Right kidney (tissue), 9 donors: Measurements from ENCODE around the gene TM7SF3.
"Not testable (repeated sequence)": the region's sequence is repeated elsewhere in the genome, so short reads cannot be mapped to it uniquely, and the experiment has no call there.

Source experiments
- DNase-seq: peaks from one replicate; pipeline ENCODE4 v3.0.0-alpha.2; 2016
- long read RNA-seq, 8 donors: transcript quantifications; one replicate each; lab custom pipeline, GENCODE V29; 2026

TM7SF3 gene, protein sequence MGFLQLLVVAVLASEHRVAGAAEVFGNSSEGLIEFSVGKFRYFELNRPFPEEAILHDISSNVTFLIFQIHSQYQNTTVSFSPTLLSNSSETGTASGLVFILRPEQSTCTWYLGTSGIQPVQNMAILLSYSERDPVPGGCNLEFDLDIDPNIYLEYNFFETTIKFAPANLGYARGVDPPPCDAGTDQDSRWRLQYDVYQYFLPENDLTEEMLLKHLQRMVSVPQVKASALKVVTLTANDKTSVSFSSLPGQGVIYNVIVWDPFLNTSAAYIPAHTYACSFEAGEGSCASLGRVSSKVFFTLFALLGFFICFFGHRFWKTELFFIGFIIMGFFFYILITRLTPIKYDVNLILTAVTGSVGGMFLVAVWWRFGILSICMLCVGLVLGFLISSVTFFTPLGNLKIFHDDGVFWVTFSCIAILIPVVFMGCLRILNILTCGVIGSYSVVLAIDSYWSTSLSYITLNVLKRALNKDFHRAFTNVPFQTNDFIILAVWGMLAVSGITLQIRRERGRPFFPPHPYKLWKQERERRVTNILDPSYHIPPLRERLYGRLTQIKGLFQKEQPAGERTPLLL
- long read RNA-seq, donor 1, transcript TM7SF3-201 (12 exons, 2,709 nt), result major isoform, 8 of 17 reads
- long read RNA-seq, donor 1, partial matches to known transcripts, result 5 of 17 reads
- long read RNA-seq, donor 1, other reads (novel, unspliced or antisense), result 0 of 17 reads
- long read RNA-seq, donor 2, transcript TM7SF3-201 (12 exons, 2,709 nt), result major isoform, 13 of 22 reads
- long read RNA-seq, donor 2, partial matches to known transcripts, result 9 of 22 reads
- long read RNA-seq, donor 2, other reads (novel, unspliced or antisense), result 0 of 22 reads
- long read RNA-seq, donor 3, partial matches to known transcripts, result 0 of 4 reads
- long read RNA-seq, donor 3, other reads (novel, unspliced or antisense), result 0 of 4 reads
- long read RNA-seq, donor 4, transcript TM7SF3-201 (12 exons, 2,709 nt), result major isoform, 9 of 10 reads
- long read RNA-seq, donor 4, partial matches to known transcripts, result 0 of 10 reads
- long read RNA-seq, donor 4, other reads (novel, unspliced or antisense), result 0 of 10 reads
- long read RNA-seq, donor 5, transcript TM7SF3-201 (12 exons, 2,709 nt), result major isoform, 5 of 14 reads
- long read RNA-seq, donor 5, partial matches to known transcripts, result 9 of 14 reads
- long read RNA-seq, donor 5, other reads (novel, unspliced or antisense), result 0 of 14 reads
- long read RNA-seq, donor 6, partial matches to known transcripts, result 6 of 11 reads
- long read RNA-seq, donor 6, other reads (novel, unspliced or antisense), result 0 of 11 reads
- long read RNA-seq, donor 7, transcript TM7SF3-201 (12 exons, 2,709 nt), result major isoform, 11 of 103 reads
- long read RNA-seq, donor 7, partial matches to known transcripts, result 50 of 103 reads
- long read RNA-seq, donor 7, other reads (novel, unspliced or antisense), result 40 of 103 reads
- long read RNA-seq, donor 8, transcript TM7SF3-201 (12 exons, 2,709 nt), result major isoform, 11 of 11 reads
- long read RNA-seq, donor 8, partial matches to known transcripts, result 0 of 11 reads
- long read RNA-seq, donor 8, other reads (novel, unspliced or antisense), result 0 of 11 reads

DNA sequence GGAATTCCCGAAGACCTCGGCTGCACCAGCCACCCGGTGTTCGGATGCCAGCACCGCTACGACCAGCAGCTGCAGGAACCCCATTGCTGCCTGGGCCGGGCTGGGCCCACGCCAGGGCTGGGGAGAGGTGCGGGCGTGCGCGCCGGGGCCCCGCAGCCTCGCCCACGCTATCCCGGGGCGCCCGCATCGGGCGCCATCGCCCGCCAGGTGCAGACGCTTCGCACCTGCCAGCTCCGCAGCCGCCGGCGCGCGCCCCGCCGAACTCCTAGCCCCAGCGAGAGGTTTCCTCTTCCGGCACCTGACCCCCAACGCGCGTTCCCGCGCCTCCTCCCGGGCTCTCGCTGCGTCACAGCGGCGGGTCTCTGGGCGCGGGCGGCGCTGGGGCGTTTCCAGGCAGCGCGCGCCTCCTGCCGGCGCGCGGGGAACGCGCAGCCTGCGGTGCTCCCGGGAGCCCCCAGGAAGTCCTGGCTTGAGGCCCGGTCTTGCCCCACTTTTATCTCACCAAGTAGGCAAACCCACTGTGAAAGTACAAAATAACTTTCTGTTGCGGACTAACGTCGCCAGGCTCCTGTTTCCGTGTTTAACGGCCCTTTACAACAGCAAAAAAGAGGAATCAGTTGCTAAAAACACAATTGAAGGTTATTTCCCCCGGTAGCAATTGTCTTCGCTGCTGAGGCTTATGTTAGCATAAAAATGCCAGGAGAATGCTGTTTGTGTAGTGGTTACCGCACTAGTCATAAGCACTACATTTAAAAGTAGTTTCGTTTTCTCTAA, at the start of gene TM7SF3:
TM7SF3 (minus strand) TSS at position 300 of the 774 bp plus-strand sequence; CDS start at position 84, 216 bp downstream.
- peak; percentile 91 for DNase-seq

- DNase-seq, result no peak
Observed at GRCh38 chr12:27063250-27063851, 49.2 kb upstream of the TM7SF3 start.

DNA sequence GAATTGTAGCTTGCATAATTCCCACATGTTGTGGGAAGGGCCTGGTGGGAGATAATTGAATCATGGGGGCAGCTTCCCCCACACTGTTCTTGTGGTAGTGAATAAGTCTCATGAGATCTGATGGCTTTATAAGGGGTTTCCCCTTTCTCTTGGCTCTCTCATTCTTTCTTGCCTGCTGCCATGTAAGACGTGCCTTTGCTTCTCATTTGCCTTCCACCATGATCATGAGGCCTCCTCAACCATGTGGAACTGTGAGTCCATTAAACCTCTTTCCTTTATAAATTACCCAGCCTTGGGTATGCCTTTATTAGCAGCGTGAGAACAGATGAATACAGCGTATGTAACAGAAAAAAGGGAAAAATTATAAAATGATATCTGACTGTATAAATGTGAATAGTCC, 47.1 kb upstream of the TM7SF3 start:
- no peak for DNase-seq

DNA sequence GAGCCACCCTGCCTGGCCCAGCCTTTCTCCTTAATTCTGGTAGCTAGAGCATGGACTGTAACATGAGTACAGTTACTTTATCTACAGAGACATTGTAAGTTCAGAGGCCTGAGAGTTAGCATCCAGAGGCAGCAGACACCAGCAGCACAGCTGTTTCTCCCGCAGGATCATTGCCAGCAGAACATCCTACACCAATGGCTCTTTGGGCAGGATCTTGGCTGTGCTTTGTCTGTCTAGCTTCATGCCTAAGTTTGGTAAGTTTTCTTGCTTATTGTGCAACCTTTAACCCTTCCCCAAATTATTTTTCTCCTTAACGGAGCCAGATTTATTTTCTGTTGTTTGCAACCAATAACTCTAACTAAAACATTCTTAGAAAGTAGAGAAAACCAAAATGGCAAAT, 46.6 kb upstream of the TM7SF3 start:
- DNase-seq, result no peak

GRCh38 chr12:27057543-27057942, 43.4 kb upstream of the TM7SF3 start:
- DNase-seq, result no peak

DNA sequence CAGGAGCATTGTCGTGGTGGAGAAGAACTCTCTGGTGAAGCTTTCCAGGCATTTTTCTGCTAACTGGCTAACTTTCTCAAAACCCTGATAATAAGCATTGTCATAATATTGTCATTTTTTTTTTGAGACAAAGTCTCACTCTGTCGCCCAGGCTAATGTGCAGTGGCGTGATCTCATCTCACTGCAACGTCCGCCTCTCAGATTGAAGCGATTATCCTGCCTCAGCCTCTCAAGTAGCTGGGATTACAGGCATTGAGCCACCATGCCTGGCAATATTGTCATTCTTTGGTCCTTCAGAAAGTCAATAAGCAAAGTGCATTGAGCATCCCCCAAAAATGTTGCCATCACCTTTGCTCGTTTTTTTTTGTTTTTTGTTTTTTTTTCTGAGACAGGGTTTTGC, 41.8 kb upstream of the TM7SF3 start:
- DNase-seq, result no peak

- DNase-seq, result no peak
Observed at GRCh38 chr12:27052742-27053141, 38.6 kb upstream of the TM7SF3 start.

GRCh38 chr12:27052176-27052575, 38.0 kb upstream of the TM7SF3 start:
- DNase-seq, result no peak

- DNase-seq, result no peak
Observed at GRCh38 chr12:27048822-27049752, 34.9 kb upstream of the TM7SF3 start.

DNA sequence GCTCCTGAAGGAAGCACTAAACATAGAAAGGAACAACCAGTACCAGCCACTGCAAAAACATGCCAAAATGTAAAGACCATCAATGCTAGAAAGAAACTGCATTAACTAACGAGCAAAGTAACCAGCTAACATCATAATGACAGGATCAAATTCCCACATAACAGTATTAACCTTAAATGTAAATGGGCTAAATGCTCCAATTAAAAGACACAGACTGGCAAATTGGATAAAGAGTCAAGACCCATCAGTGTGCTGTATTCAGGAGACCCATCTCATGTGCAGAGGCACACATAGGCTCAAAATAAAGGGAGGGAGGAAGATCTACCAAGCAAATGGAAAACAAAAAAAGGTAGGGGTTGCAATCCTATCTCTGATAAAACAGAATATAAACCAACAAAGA, 27.8 kb upstream of the TM7SF3 start:
- DNase-seq, result not testable (repeated sequence)

DNA sequence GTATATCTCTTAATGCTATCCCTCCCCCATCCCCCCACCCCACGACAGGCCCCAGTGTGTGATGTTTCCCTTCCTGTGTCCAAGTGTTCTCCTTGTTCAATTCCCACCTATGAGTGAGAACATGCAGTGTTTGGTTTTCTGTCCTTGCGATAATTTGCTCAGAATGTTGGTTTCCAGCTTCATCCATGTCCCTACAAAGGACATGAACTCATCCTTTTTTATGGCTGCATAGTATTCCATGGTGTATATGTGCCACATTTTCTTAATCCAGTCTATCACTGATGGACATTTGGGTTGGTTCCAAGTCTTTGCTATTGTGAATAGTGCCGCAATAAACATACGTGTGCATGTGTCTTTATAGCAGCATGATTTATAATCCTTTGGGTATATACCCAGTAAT, 26.5 kb upstream of the TM7SF3 start:
- not testable (repeated sequence) for DNase-seq

DNA sequence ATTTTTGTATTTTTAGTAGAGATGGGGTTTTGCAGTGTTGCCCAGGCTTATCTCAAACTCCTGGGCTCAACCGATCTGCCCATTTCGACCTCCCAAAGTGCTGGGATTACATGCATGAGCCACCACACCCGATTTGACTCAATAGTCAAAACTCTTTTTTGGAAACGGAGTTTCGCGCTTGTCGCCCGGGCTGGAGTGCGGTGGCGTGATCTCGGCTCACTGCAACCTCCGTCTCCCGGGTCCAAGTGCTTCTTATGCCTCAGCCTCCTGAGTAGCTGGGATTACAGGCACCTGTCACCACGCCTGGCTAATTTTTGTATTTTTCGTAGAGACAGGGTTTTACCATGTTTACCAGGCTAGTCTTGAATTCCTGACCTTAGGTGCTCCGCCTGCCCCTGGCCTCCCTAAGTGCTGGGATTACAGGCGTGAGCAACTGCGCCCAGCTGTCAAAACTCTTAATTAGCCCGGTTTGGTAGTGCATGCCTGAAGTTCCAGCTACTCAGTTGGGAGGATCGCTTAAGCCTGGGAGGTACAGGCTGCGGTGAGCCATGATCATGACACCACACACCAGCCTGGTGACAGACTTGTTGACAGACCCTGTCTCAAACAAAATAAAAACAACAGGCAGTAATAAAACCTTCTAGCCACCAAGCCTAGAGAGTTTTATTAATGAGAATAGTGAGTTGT, 20.6 kb upstream of the TM7SF3 start:
- no peak for DNase-seq

- no peak for DNase-seq
Observed at GRCh38 chr12:27032679-27033078, 18.5 kb upstream of the TM7SF3 start.

GRCh38 chr12:27031531-27031930, 17.3 kb upstream of the TM7SF3 start:
- no peak for DNase-seq

DNA sequence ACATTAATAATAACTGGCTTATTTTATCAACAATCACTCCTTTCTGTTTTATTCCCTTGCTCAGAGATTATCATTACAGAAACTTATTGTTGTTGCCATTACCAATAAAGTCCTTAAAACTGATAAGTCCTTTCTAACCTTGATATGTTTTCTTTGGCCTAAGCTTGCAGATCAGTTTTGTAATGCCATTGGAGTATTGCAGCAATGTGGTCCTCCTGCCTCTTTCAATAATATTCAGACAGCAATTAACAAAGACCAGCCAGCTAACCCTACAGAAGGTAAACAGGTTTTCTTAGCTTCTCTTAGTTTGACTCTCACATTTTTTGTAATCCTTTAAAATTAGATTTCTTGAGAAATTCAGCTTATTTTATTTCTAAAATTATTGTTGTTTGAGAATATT, 12.1 kb upstream of the TM7SF3 start:
- no peak for DNase-seq

- DNase-seq, result no peak
Observed at GRCh38 chr12:27025116-27025515, 10.9 kb upstream of the TM7SF3 start.

DNA sequence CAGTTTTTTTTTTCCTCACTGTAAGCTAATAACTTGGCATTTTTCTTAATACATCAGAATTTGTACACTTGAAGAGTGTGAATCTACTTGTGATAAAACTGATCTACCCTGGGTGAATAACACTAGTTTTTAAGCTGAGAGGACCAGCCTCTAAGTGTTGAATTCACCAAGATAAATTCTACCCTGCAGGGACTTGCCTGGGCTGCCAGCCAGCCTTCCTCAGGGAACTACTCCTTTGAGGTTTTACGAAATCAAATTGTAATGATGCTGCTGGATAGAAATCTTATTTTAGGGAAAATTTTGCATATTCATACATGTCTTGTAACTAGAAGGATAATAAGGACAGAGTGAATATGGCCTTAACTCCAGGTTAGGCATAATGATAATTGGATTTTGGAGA, 10.1 kb upstream of the TM7SF3 start:
- DNase-seq, result no peak

DNA sequence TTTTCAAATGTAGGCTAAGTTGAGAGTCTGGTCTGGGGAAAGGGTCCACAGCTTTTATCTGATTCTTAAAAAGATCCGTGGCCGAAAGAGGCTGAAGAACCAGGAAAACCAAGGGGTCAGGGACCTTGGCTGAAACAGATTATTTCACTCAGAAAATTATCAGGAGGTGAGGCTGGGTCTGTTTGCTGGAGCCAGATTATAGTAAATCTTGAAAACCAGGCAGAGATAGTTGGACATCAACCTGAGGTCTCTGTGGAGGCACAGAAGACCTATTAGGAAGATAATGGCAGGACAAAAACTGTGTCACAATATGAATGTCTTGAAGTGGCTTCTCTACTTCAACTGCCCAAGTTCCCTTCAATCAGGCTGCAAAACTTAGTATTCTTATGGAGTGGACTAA, 6.6 kb upstream of the TM7SF3 start:
- no peak for DNase-seq

DNA sequence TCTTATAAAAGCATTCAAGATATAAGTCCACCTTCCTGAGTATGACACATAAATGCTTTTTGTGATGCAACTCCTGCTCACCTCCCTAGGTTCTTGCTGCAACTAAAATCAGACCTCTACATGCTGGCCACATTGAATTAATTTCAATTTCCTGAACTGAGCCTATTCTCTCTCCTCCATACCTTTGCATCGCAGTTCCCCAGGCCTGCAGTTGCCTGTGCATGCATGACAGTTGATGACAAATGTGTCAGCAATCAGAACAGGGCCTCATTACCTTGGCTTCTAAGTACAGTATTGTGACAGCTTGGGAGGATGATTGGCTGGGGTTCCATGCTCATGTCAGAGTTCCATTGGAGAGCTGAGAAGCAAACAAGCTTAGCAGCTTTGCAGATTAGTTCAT, 3.9 kb upstream of the TM7SF3 start:
- no peak for DNase-seq
